Activated naive CD8-positive, alpha-beta T cell treated with anti-CD3 and anti-CD28 coated beads, Interleukin-2, amount 50 U/mL, for 24 hours (primary cell): Measurements from ENCODE around the gene PREP.

Experiments used
- ATAC-seq: fragments of 150-1000 bp; cut with Tn5 transposase; one replicate; pipeline ENCODE4 v1.10.0; 2021
- DNase-seq: peaks from one replicate; pipeline ENCODE4 v3.0.0; 2021
- H3K27ac Mint-ChIP-seq: one replicate; pipeline ENCODE4 v1.8.0; 2021; ENCODE audit warnings: mild to moderate bottlenecking, mixed read lengths
- H3K27me3 Mint-ChIP-seq: one replicate; pipeline ENCODE4 v1.8.0; 2021; ENCODE audit warnings: mixed read lengths
- H3K36me3 Mint-ChIP-seq: one replicate; pipeline ENCODE4 v1.8.0; 2021; ENCODE audit warnings: low read depth, mixed read lengths
- H3K4me1 Mint-ChIP-seq: one replicate; pipeline ENCODE4 v1.8.0; 2021; ENCODE audit warnings: mixed read lengths
- H3K4me3 Mint-ChIP-seq: one replicate; pipeline ENCODE4 v1.8.0; 2021; ENCODE audit warnings: mild to moderate bottlenecking, moderate library complexity, mixed read lengths
- H3K9me3 Mint-ChIP-seq: one replicate; pipeline ENCODE4 v1.8.0; 2021; ENCODE audit warnings: mixed read lengths

Gene PREP

DNA sequence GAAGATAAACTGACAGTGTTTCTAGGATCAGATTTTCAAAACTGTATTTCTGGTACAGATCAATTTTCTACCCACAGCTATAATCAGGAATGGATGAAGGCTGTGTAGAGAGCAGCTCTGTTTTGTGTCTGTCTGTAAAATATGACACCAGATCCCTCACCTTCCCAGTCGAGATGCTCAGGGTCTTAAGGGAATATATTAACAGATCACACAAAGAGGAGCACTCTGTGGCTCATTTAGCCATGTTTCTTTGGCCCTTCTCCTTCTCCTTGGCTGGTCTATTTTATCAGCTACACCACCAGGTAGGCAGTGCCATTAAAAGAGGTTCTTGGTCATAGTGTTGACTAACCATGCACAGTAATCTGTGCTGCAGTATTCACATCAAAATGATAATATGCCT lies 82.6 kb downstream of the PREP start:
- H3K27ac Mint-ChIP-seq, result no peak overlapping the region
- ATAC-seq, result no peak
- no peak overlapping the region for H3K4me3 Mint-ChIP-seq
- no peaks in the 10 kb centered on the region for H3K9me3 Mint-ChIP-seq
- H3K4me1 Mint-ChIP-seq, result no peaks in the 10 kb centered on the region
- no peak for DNase-seq
- no peaks in the 10 kb centered on the region for H3K27me3 Mint-ChIP-seq
- peaks cover 40% of the 10 kb centered on the region for H3K36me3 Mint-ChIP-seq

DNA sequence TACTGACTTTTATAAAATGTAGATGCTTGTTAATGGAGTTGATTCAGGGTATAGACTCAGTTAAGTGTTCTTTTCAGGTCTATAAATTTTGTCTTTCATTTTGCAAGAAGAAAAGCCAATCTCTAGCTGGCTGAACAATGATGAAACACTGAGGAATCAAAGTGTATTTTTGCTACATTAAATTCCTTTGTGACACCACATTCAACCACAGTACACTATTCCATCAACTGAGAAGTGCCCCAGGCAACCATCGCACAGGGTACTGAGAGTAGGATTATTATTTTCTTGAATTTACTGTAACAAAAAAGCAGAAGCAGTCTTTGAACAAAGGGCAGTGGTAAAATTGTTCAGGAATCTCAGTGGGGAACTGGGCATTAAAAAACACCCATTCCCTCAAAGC lies 83.6 kb downstream of the PREP start:
- DNase-seq (no peak), ATAC-seq (no peak)
- Mint-ChIP-seq H3K4me3 (no peak overlapping the region), H3K36me3 (peaks cover 42% of the 10 kb centered on the region), H3K4me1 (no peaks in the 10 kb centered on the region), H3K27me3 (no peaks in the 10 kb centered on the region), H3K27ac (no peak overlapping the region), H3K9me3 (no peaks in the 10 kb centered on the region)

DNA sequence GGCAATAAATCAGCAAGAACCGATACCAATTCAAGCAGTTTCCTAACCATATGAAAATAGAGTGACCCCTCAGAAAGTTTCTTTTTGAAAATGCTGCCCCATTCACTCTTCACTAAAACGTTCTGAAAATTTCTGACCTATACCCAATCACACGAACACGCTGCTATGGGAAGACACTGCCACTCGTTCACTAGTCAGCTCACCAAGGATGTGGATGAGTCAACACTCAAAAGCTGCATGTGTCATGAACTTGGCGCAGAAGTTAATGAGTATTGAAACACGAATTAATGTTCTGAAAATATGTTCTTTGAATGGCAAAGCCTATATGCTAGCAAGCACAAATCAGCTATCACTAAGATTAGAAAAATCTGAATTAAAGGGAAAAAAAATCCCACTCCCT lies 84.2 kb downstream of the PREP start:
- no peaks in the 10 kb centered on the region for H3K9me3 Mint-ChIP-seq
- no peak for DNase-seq
- no peak for ATAC-seq
- no peak overlapping the region for H3K27ac Mint-ChIP-seq
- H3K36me3 Mint-ChIP-seq, result peaks cover 44% of the 10 kb centered on the region
- H3K4me3 Mint-ChIP-seq, result no peak overlapping the region
- H3K4me1 Mint-ChIP-seq, result no peaks in the 10 kb centered on the region
- no peaks in the 10 kb centered on the region for H3K27me3 Mint-ChIP-seq

DNA sequence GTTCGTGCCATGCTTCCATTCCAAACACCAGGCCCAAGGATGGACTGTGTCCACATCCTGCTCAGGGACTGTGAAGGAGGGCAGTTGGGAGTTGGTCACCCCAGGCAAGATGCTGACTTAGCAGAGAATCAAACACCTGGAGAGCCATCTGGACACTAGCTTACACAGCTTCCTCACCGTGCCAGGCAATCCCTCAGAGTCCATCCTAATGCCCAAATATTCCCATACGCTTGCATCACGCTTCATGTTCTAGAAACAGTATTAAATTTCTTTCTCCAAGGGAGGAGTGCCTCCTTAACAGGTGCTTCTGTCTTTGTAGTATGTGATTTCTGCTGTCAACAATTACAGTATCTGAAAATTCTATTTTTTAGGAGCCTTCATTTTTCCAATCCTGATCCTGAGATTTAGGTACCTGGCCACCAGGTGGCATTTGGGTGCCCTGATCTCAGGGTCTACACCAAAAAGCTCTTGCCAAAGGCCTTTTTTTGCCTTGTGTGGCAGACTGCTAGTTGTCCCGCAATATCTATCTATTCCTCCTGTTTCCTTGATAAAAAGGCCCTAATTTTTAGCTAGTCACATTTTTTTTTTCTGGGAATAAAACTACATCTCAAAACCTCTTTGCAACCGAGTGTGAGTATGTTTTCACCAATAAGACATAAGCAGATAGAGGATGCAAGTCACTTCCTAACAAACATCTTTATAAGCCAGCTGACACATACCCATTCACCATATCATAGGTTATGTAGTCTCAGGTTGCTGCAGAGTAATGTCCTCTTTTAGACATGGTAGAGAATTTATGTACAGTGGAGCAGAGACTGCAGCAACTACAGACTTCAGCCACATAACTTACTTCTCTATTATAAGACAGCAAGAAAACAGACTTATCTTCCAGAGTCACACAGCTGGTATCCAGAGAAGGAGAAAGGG lies 85.0 kb downstream of the PREP start:
- H3K27me3 Mint-ChIP-seq, result no peaks in the 10 kb centered on the region
- no peaks in the 10 kb centered on the region for H3K4me1 Mint-ChIP-seq
- ATAC-seq, result no peak
- H3K9me3 Mint-ChIP-seq, result no peaks in the 10 kb centered on the region
- H3K27ac Mint-ChIP-seq, result no peak overlapping the region
- peaks cover 46% of the 10 kb centered on the region for H3K36me3 Mint-ChIP-seq
- no peak overlapping the region for H3K4me3 Mint-ChIP-seq
- no peak for DNase-seq

DNA sequence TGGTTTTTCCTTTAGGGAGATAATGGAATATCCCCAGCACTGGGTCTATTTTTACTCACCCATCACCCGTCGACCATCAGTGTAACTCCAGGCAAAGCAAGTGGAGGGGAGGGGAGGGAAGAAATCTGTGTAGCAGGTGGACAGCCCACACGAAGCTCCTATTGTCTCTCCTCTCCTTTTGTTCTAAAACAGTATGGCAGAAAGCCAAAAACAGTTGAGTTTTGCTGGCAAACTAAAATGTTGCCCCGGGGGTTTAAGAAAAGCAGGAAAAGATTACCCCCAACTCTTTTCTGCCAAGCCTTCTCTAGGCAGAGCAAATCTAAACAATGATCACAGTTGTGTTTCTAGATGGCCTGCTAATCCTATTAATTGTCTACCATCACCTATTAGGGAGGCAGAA lies 89.7 kb downstream of the PREP start:
- Mint-ChIP-seq H3K4me1 (no peaks in the 10 kb centered on the region), H3K4me3 (no peak overlapping the region), H3K27ac (no peak overlapping the region), H3K27me3 (no peaks in the 10 kb centered on the region), H3K9me3 (no peaks in the 10 kb centered on the region), H3K36me3 (peaks cover 36% of the 10 kb centered on the region)
- ATAC-seq (no peak), DNase-seq (no peak)

DNA sequence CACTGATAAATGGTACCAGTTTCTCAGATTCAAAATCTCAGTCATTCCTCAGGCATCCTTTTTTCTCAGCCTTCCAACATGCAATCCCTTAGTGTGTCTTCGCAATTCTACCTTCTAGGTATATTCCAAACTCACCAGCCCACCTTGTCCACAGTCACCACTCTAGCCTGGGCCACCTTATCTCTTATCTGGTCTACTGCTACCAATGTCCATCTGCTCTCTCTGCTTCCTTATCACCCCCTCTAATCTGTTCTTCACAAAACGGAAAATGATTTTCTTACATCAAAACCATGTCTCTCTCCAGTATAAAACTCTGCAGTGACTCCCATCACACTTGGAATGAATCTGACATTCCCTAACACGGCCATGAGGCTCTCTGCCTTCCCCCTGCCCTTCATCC lies 91.9 kb downstream of the PREP start:
- ATAC-seq, result no peak
- no peak overlapping the region for H3K4me3 Mint-ChIP-seq
- no peak for DNase-seq
- H3K4me1 Mint-ChIP-seq, result no peaks in the 10 kb centered on the region
- no peaks in the 10 kb centered on the region for H3K9me3 Mint-ChIP-seq
- H3K36me3 Mint-ChIP-seq, result peaks cover 27% of the 10 kb centered on the region
- no peaks in the 10 kb centered on the region for H3K27me3 Mint-ChIP-seq
- no peak overlapping the region for H3K27ac Mint-ChIP-seq

DNA sequence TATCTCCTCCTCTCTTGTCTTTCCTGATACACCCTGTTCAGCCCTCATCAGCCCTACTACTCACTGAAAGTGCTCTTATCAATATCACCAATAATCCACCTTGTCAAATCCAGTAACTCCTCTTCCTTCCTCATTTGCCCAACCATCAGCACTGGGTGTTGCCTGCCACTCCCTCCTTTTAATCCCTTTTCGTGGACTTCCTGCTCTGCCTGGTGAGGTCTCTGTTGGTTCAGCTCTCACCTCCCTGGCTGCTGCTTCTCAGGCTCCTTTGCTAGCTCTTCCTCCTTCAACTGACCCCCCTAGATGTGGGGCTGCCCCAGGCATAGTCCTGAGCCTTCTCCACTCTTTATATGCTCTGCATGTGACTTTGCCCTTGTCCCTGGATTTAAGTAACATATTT lies 92.5 kb downstream of the PREP start:
- no peaks in the 10 kb centered on the region for H3K9me3 Mint-ChIP-seq
- ATAC-seq, result no peak
- no peaks in the 10 kb centered on the region for H3K4me1 Mint-ChIP-seq
- H3K27ac Mint-ChIP-seq, result no peak overlapping the region
- DNase-seq, result no peak
- no peaks in the 10 kb centered on the region for H3K27me3 Mint-ChIP-seq
- peaks cover 26% of the 10 kb centered on the region for H3K36me3 Mint-ChIP-seq
- no peak overlapping the region for H3K4me3 Mint-ChIP-seq

DNA sequence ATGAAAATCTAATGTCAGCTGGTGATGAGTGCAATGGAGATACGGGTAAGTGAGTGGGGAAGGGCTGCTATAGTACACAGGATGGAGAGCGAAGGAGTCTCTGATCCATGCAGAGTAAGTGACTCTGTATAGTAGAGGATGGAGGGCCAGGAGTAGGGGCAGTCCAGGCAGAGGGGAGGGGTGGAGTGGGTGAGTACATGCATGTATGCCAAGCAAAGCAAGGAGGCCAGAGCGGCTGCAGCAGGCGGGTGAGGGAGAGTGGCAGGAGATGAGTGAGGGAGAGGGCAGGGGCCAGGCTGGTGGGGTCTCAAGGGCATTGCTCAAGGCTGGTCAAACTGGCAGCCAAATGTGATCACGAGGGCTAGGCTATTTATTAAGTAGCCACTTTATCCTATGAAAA lies 94.0 kb downstream of the PREP start:
- no peak overlapping the region for H3K27ac Mint-ChIP-seq
- H3K4me1 Mint-ChIP-seq, result no peaks in the 10 kb centered on the region
- H3K9me3 Mint-ChIP-seq, result no peaks in the 10 kb centered on the region
- H3K4me3 Mint-ChIP-seq, result no peak overlapping the region
- H3K36me3 Mint-ChIP-seq, result peaks cover 19% of the 10 kb centered on the region
- ATAC-seq, result no peak
- DNase-seq, result no peak
- H3K27me3 Mint-ChIP-seq, result no peaks in the 10 kb centered on the region

DNA sequence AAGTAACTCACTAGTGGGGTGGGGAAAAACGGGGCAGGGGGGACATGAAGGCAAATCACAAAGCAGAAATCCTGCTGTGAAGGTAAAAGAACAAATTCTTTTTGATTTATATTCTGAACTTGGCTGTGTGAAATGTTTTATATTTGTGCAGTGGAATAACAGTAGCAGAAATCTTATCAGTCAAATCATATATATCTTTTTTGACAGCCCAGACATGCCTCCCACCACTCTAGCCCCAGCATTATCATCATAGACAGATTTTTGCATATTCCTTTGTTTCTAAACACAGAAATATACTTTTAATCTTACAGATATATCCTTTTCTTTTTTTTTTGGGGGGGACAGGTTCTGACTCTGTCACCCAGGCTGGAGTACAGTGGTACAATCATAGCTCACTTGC lies 97.4 kb downstream of the PREP start:
- Mint-ChIP-seq H3K4me3 (no peak overlapping the region), H3K27ac (no peak overlapping the region), H3K36me3 (peaks cover 18% of the 10 kb centered on the region), H3K27me3 (no peaks in the 10 kb centered on the region), H3K4me1 (no peaks in the 10 kb centered on the region), H3K9me3 (no peaks in the 10 kb centered on the region)
- DNase-seq (no peak), ATAC-seq (no peak)

DNA sequence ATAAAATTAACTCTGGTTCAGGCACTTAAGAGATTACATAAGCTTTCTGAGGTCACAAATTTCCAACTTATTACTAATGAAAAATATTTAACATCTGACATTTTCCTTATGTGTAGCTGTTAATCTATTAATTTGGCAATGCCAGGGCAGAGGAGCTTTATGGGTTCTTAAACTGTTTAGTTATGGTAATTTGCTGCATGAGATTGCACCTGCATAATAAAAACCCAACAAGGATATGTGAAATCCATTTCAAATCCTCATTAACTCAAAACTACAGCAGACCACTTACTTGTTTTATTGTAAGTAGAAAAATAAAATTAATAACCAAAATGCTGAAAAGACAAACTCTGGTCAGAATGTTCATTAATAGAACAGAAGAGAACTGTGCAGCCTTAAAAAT lies 98.1 kb downstream of the PREP start:
- Mint-ChIP-seq H3K27ac (no peak overlapping the region), H3K27me3 (no peaks in the 10 kb centered on the region), H3K9me3 (no peaks in the 10 kb centered on the region), H3K36me3 (peaks cover 18% of the 10 kb centered on the region), H3K4me1 (no peaks in the 10 kb centered on the region), H3K4me3 (no peak overlapping the region)
- no peak for DNase-seq
- ATAC-seq, result no peak

DNA sequence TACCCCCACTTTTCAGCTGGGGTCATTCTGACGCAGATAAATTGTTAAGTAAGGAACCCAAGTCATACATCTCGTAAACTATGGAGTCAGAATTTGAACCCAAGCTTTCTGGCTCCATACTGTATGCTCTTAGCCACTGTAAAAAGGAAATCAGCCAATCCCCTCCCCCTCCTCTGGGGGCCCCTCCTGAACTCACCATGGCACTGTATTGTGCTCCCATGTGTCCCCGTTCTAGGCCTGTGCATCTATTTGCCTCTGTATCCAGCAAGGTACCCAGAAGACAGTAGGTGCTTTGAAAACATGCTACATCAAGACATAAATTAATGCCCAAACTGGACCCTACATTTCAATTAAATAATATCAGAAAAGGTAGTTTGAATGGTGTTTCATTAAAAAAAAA lies 98.5 kb downstream of the PREP start:
- H3K27ac Mint-ChIP-seq, result no peak overlapping the region
- H3K36me3 Mint-ChIP-seq, result peaks cover 18% of the 10 kb centered on the region
- H3K4me3 Mint-ChIP-seq, result no peak overlapping the region
- H3K9me3 Mint-ChIP-seq, result no peaks in the 10 kb centered on the region
- no peaks in the 10 kb centered on the region for H3K27me3 Mint-ChIP-seq
- ATAC-seq (no peak), DNase-seq (no peak)
- no peaks in the 10 kb centered on the region for H3K4me1 Mint-ChIP-seq

DNA sequence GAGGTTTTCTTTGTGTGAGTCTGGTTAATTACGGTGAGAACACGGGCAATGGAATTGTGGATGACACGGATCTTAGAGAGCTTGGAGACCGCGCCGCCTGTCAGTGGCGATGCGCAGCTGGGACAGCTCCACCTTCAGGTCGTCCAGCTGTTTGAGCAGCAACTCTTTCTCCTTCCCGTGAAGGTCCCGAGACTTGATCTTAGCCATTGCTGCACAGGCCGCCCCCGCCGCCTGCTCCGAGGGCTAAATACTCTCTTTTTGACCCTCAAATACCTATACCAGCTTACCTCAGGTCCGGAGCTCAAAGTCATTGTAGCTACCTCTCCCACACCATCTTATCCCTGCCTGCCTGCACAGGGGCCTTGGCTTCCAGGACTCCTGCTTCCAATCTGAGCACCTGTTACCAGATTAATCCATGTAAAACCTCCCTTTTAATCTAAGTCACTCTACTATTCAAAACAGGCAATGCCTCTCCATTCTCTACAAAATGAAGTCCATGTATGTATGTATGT lies 100.2 kb downstream of the PREP start:
- H3K27me3 Mint-ChIP-seq, result no peaks in the 10 kb centered on the region
- no peaks in the 10 kb centered on the region for H3K4me1 Mint-ChIP-seq

DNA sequence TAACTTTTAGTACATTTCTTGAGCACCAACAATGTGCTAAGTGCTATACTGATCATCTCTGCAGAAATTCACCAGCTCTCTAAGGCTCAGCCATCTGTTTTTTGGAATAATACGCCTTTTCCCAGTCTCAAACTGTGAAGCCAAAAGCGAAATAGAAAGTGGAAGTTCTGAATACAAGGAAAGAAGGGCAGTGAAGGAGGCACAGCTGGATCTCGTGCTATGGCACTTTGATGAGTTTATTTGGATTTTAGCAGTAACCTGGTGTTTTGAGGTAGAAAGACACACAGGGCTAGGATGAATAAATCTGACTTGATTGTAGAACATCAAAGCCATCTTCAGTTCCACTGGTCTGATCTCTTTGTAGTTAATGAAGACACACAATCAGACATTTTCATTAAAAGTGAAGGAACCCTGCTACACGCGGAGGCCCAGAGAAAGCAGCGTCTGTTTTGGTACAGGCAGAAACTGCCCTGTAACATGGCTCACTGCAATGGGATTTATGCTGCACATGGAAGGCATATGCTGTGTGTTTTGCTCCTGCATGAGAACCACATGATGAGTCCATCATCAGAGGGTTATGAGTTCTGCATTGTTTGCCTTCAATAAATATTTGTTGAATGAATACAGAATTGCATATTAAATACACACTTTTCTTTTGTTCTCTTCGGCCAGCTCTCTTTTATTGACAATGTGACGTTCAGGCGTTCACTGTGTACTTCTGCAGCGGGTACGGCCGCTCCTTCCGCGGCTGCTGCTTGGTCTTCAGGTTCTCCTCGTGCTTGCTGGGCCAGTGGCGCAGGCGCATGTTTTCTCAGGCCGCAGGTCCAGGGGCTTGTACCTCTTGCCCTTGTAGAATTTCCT lies 100.9 kb downstream of the PREP start:
- Mint-ChIP-seq H3K9me3 (no peaks in the 10 kb centered on the region), H3K27ac (no peak overlapping the region), H3K36me3 (peaks cover 28% of the 10 kb centered on the region), H3K27me3 (no peaks in the 10 kb centered on the region), H3K4me1 (no peaks in the 10 kb centered on the region), H3K4me3 (no peak overlapping the region)
- DNase-seq (no peak), ATAC-seq (no peak)

More for the DNA sequence above, 100.2 kb downstream of the PREP start:
- peaks cover 25% of the 10 kb centered on the region for H3K36me3 Mint-ChIP-seq
- ATAC-seq (no peak), DNase-seq (no peak)
- no peaks in the 10 kb centered on the region for H3K9me3 Mint-ChIP-seq
- no peak overlapping the region for H3K27ac Mint-ChIP-seq
- no peak overlapping the region for H3K4me3 Mint-ChIP-seq

DNA sequence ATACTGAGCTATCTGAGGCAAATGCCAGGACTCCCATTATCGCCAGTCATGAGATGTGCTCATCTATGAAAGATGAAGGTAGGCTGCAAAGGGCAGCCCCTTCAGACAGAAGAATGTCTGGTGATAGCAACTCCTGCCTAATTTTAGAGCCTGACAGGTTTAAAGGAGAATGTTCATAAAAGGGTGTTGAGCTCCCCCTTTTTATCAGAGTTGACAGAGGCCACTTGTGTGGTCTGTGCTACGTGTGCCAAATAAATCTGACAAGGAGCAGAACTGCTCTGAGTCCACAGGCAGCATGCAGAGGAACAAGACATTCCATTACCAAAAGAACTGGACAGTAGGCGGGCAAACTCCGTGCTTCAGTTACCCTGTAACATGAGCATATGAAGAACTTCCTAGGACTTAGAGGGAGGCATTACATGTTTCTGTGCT lies 101.8 kb downstream of the PREP start:
- DNase-seq, result no peak
- Mint-ChIP-seq H3K4me3 (no peak overlapping the region), H3K27ac (no peak overlapping the region), H3K4me1 (no peaks in the 10 kb centered on the region), H3K9me3 (no peaks in the 10 kb centered on the region), H3K36me3 (peaks cover 34% of the 10 kb centered on the region), H3K27me3 (no peaks in the 10 kb centered on the region)
- ATAC-seq, result no peak

DNA sequence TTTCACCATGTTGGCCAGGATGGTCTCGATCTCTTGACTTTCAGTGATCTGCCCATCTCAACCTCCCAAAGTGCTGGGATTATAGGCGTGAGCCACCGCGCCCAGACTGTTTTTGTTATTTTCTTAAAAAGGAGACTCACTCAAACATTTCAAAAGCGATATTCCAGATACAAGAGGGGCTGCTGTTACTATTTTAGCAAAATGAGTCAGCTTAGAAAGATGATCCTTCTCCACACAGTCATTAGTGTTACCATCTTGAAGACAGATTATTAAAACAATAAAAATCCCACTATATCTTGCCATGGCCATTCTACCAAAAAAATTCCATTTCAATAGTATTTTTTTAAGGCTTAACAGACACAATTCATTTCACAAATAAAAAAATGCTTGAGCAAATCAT lies 102.8 kb downstream of the PREP start:
- DNase-seq (no peak), ATAC-seq (no peak)
- no peaks in the 10 kb centered on the region for H3K27me3 Mint-ChIP-seq
- no peak overlapping the region for H3K4me3 Mint-ChIP-seq
- H3K4me1 Mint-ChIP-seq, result no peaks in the 10 kb centered on the region
- H3K27ac Mint-ChIP-seq, result no peak overlapping the region
- no peaks in the 10 kb centered on the region for H3K9me3 Mint-ChIP-seq
- H3K36me3 Mint-ChIP-seq, result peaks cover 35% of the 10 kb centered on the region
